Hepatocyte (in vitro differentiated cells): ENCODE data around the gene GRIK2.

Experiments used
- EZH2 ChIP-seq: fragments of 200-600 bp; sonication (generic); IDR thresholded peaks from 2 replicates; pipeline ENCODE4 v1.6.1; 2016; ENCODE audit warnings: antibody characterized with exemption, mild to moderate bottlenecking, borderline replicate concordance
- TF ChIP-seq, protein P1 (sequence below): fragments of 200-600 bp; sonication (generic); IDR thresholded peaks from 2 replicates; pipeline ENCODE4 v1.5.1; 2016; ENCODE audit warnings: antibody characterized with exemption, mild to moderate bottlenecking; ENCODE audit not compliant: poor library complexity

GRCh38 chr6:101486124-101486523 lies 92.6 kb downstream of the GRIK2 start:
- TF ChIP-seq, protein P1, sequence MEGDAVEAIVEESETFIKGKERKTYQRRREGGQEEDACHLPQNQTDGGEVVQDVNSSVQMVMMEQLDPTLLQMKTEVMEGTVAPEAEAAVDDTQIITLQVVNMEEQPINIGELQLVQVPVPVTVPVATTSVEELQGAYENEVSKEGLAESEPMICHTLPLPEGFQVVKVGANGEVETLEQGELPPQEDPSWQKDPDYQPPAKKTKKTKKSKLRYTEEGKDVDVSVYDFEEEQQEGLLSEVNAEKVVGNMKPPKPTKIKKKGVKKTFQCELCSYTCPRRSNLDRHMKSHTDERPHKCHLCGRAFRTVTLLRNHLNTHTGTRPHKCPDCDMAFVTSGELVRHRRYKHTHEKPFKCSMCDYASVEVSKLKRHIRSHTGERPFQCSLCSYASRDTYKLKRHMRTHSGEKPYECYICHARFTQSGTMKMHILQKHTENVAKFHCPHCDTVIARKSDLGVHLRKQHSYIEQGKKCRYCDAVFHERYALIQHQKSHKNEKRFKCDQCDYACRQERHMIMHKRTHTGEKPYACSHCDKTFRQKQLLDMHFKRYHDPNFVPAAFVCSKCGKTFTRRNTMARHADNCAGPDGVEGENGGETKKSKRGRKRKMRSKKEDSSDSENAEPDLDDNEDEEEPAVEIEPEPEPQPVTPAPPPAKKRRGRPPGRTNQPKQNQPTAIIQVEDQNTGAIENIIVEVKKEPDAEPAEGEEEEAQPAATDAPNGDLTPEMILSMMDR, result no peak
- TF ChIP-seq EZH2, result no peak
